GM12878 (cell line): ENCODE results near the gene ZFP1.

Experiments used
- CHD2 ChIP-seq: IDR thresholded peaks from 2 replicates; pipeline ENCODE4 v1.6.1; 2011; ENCODE audit warnings: low read depth, low read length, improper control_type of control experiment, borderline replicate concordance
- CREM ChIP-seq: IDR thresholded peaks from 2 replicates; pipeline ENCODE4 v1.6.1; 2014; ENCODE audit warnings: antibody characterized with exemption, low read depth
- CTCF ChIP-seq, 3 experiments: IDR thresholded peaks in 2 of 3; conservative IDR thresholded peaks in 1 of 3; 2 replicates each; pipeline ENCODE4 v1.5.1; 2011; ENCODE audit warnings: low read depth in 3 of 3, low read length in 3 of 3, mild to moderate bottlenecking in 3 of 3, control low read depth in 2 of 3, moderate library complexity in 2 of 3, inconsistent platforms in 1 of 3, mixed read lengths in 1 of 3; ENCODE audit not compliant: control insufficient read depth in 2 of 3, insufficient read depth in 1 of 3; ENCODE audit errors: extremely low read depth in 1 of 3
- LARP7 ChIP-seq: fragments of 450-650 bp; IDR thresholded peaks from 2 replicates; pipeline ENCODE4 v1.6.1; 2017; ENCODE audit warnings: mild to moderate bottlenecking
- MXI1 ChIP-seq: fragments of 150-350 bp; IDR thresholded peaks from 2 replicates; pipeline ENCODE4 v1.6.1; 2011; ENCODE audit warnings: low read depth, mild to moderate bottlenecking, inconsistent platforms, low read length, improper control_type of control experiment
- MYC ChIP-seq: IDR thresholded peaks from 2 replicates; pipeline ENCODE4 v1.6.1; 2011; ENCODE audit warnings: mild to moderate bottlenecking, low read length, moderate library complexity, inconsistent platforms; ENCODE audit not compliant: insufficient read depth, insufficient replicate concordance, insufficient read length, severe bottlenecking
- POLR2A ChIP-seq: IDR thresholded peaks from 2 replicates; pipeline ENCODE4 v1.6.1; 2011; ENCODE audit warnings: low read depth, mild to moderate bottlenecking, low read length
- ZNF592 ChIP-seq: fragments of 450-650 bp; IDR thresholded peaks from 2 replicates; pipeline ENCODE4 v1.6.1; 2017; ENCODE audit warnings: mild to moderate bottlenecking, moderate library complexity

GRCh38 chr16:75169899-75170405, 21.6 kb downstream of the ZFP1 start:
- no peak for TF ChIP-seq CREM
- TF ChIP-seq MYC: no peak
- TF ChIP-seq MXI1: no peak
- no peak for TF ChIP-seq POLR2A
- TF ChIP-seq CTCF (IDR thresholded peaks at IDR 0.05 in 2 of 3, conservative IDR thresholded peaks at IDR 0.05 in 1 of 3; ENCODE audit: control insufficient read depth in 2 of 3, extremely low read depth in 1 of 3, insufficient read depth in 1 of 3, low read depth in 3 of 3, low read length in 3 of 3): no peak
- TF ChIP-seq CHD2: no peak
- no peak for TF ChIP-seq LARP7
- no peak for TF ChIP-seq ZNF592
